ENCODE results near the gene BCAR3. TPM values are rescaled to one million over a fixed set of nuclear protein-coding genes. Genes with fewer than 3 reads are reported as not detected.

BCAR3 gene
- total RNA-seq, 2 experiments from 2014 or later, result 0.42 to 0.67 TPM

GRCh38 chr1:93585059-93585966 lies 96.3 kb downstream of the BCAR3 start:
- Mint-ChIP-seq H3K9me3 (no peaks in the 10 kb centered on the region), H3K27ac (no peak overlapping the region), H3K36me3 (ENCODE audit: low read depth) (no peaks in the 10 kb centered on the region), H3K4me3 (no peak overlapping the region), H3K4me1 (peaks cover 8% of the 10 kb centered on the region), H3K27me3 (no peaks in the 10 kb centered on the region)
- no peak for DNase-seq
- ChIA-PET POLR2A (no interaction called here), CTCF (interaction anchor here (0.6 kb wide), 1 partner anchor 45 kb away, joined by 3 read pairs; no protein-coding TSS in a partner anchor)

- POLR2A ChIA-PET, result no interaction called here
- H3K9me3 Mint-ChIP-seq, result no peaks in the 10 kb centered on the region
- H3K27ac Mint-ChIP-seq, result no peak overlapping the region
- no peaks in the 10 kb centered on the region for H3K27me3 Mint-ChIP-seq
- no peak overlapping the region for H3K4me3 Mint-ChIP-seq
- no peaks in the 10 kb centered on the region for H3K36me3 Mint-ChIP-seq (ENCODE audit: low read depth)
- H3K4me1 Mint-ChIP-seq, result peaks cover 7% of the 10 kb centered on the region
- CTCF ChIA-PET, result no interaction called here
- DNase-seq, result no peak
Measured at GRCh38 chr1:93584261-93585003, 97.2 kb downstream of the BCAR3 start.

- ChIA-PET CTCF (interaction anchor here (0.9 to 1.1 kb wide), 2 partner anchors 12 to 277 kb away, joined by 3 read pairs; no protein-coding TSS in a partner anchor), POLR2A (no interaction called here)
- Mint-ChIP-seq H3K36me3 (ENCODE audit: low read depth) (no peaks in the 10 kb centered on the region), H3K27ac (no peak overlapping the region), H3K27me3 (no peaks in the 10 kb centered on the region), H3K4me3 (no peak overlapping the region), H3K4me1 (no peaks in the 10 kb centered on the region), H3K9me3 (no peaks in the 10 kb centered on the region)
- no peak for DNase-seq
Measured at GRCh38 chr1:93581917-93582850, 99.5 kb downstream of the BCAR3 start.

DNA sequence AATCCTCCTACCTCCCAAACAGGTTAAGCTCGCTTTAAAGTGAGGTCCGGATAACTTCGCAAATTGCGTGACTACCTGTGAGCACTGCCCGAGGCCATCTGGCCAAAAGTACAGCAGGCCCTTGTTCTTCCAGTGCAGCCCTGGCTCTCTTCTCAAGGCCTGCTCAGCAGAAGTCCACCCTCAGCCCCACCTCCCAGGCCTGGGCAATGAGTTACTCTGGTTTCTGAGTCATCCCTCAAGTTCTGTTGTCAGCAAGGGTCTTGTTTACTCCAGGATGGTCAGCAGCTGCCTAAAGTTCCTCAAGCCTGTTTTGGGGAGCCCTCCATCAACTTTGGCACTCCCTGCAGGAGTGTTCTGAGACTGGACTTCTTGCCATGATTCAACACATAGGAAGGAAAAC lies 101.7 kb downstream of the BCAR3 start:
- ChIA-PET CTCF (no interaction called here), POLR2A (no interaction called here)
- Mint-ChIP-seq H3K4me3 (no peak overlapping the region), H3K36me3 (ENCODE audit: low read depth) (no peaks in the 10 kb centered on the region), H3K4me1 (no peaks in the 10 kb centered on the region), H3K9me3 (no peaks in the 10 kb centered on the region), H3K27ac (no peak overlapping the region), H3K27me3 (no peaks in the 10 kb centered on the region)
- no peak for DNase-seq

DNA sequence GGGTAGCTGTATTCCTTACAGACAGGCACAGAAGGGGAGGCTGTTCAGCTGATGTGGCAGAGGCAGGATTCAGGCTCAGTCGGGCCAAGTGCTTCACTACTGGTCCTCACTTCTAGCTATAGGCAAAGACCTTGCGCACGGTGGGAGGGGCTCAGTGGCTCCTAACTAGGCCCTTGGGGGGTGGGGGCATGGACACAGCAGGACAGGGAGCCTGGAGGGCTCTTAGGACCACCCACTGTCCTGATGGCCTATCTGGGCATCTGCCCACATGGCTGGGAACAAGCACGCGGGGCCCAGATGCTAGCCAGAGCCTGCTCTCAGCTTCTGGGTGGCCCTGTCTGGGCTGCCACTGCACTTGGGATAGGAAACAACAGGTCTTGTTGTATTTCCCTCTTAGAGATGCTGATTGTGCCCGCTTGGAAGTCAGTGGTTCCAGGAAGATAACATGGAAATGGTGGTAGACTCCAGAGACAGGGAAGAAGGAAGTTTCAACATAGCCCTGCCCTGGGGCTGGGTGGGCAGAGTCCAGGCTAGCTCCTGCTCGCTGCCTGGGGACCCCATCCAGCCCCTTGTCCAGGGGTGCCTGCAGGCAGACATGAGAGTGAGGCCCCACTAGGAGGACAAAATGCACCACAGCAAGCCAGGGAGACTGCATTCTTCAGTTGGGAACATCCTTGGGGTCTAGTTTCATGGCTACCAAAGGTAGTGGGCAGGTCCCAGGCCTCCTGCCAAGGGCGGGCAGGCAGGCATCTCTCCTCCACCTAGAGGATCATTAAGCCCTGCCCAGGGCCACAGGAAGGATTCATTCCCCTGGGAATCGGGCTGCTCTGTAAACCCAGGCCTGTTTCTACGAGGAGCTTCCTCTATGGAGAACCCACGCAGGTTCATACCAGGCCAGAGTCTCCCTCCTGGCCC lies 102.5 kb downstream of the BCAR3 start:
- Mint-ChIP-seq H3K36me3 (ENCODE audit: low read depth) (no peaks in the 10 kb centered on the region), H3K27ac (no peak overlapping the region), H3K27me3 (no peaks in the 10 kb centered on the region), H3K4me1 (no peaks in the 10 kb centered on the region), H3K9me3 (no peaks in the 10 kb centered on the region), H3K4me3 (no peak overlapping the region)
- ChIA-PET POLR2A (no interaction called here), CTCF (no interaction called here)
- no peak for DNase-seq

GRCh38 chr1:93578433-93578830 lies 103.2 kb downstream of the BCAR3 start:
- DNase-seq, result no peak
- no peaks in the 10 kb centered on the region for H3K9me3 Mint-ChIP-seq
- H3K27ac Mint-ChIP-seq, result no peak overlapping the region
- no peaks in the 10 kb centered on the region for H3K27me3 Mint-ChIP-seq
- ChIA-PET POLR2A (no interaction called here), CTCF (interaction anchor here (1.3 kb wide), 1 partner anchor 9 kb away, joined by 5 read pairs; no protein-coding TSS in a partner anchor)
- no peak overlapping the region for H3K4me3 Mint-ChIP-seq
- H3K36me3 Mint-ChIP-seq (ENCODE audit: low read depth), result no peaks in the 10 kb centered on the region
- H3K4me1 Mint-ChIP-seq, result no peaks in the 10 kb centered on the region

DNA sequence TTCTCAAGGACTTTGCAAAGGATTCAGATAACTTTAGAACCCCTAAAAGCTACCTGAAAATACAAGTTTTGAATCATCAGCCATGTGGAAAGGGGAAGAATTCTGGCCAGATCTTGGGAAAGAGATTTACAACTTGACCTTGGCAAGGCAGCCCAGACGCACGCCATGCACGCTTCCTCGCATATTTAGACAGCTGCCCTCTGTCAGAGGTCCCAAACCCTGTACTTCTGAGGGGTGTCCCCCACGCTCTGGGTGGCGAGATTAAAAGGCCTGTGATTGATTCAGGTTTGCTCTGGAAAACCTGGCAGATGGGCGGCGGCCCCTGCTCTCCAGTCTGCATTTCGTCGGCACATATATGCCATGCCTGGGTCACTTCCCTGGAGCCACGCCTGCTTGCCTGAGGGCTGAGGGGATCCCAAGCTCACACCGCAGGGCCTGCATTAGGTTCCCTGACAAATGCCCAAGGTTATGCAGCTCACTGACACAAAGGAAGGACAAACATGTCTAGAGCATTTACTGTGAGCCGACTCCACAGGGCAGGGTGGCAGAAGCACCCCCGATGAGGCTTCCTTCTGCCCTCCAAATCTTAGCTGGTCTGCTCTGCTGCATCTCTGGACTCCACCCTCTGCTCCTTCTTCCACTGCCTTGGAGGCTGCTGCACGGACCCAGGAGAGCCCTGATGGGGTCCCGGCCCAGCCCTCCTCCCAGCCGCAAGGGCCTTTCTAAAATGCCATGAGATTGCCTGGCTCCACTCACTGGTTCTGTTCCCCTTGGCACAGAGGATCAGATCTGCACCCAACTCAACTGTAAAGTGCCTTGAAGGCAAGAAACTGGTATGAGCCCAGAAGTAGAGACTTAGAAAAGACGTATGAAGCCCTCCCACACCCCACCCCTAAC lies 103.9 kb downstream of the BCAR3 start:
- Mint-ChIP-seq H3K27ac (no peak overlapping the region), H3K36me3 (ENCODE audit: low read depth) (no peaks in the 10 kb centered on the region), H3K9me3 (no peaks in the 10 kb centered on the region), H3K4me1 (no peaks in the 10 kb centered on the region), H3K27me3 (no peaks in the 10 kb centered on the region), H3K4me3 (no peak overlapping the region)
- DNase-seq, result no peak
- CTCF ChIA-PET, result interaction anchor here (1.3 kb wide), 1 partner anchor 9 kb away, joined by 5 read pairs; no protein-coding TSS in a partner anchor
- POLR2A ChIA-PET, result no interaction called here

DNA sequence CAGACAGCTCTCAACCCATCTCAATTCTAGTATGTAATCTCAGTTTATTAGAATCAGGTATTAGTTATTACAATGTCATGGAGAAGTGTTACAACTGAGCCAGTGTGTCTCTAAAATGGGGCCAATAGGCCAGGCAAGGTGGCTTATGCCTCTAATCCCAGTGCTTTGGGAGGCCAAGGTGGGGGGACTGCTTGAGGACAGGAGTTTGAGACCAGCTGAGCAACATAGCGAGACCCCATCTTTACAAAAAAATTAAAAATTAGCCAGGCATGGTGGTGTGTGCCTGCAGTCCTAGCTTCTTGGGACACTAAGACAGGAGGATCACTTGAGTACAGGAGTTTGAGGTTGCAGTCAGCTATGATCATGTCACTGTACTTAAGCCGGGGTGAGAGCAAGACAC lies 104.9 kb downstream of the BCAR3 start:
- DNase-seq, result no peak
- Mint-ChIP-seq H3K36me3 (ENCODE audit: low read depth) (no peaks in the 10 kb centered on the region), H3K9me3 (no peaks in the 10 kb centered on the region), H3K27ac (no peak overlapping the region), H3K4me1 (no peaks in the 10 kb centered on the region), H3K4me3 (no peak overlapping the region), H3K27me3 (no peaks in the 10 kb centered on the region)
- ChIA-PET CTCF (no interaction called here), POLR2A (interaction anchor here (0.7 kb wide), 1 partner anchor 487 kb away, joined by 3 read pairs; no protein-coding TSS in a partner anchor)

DNA sequence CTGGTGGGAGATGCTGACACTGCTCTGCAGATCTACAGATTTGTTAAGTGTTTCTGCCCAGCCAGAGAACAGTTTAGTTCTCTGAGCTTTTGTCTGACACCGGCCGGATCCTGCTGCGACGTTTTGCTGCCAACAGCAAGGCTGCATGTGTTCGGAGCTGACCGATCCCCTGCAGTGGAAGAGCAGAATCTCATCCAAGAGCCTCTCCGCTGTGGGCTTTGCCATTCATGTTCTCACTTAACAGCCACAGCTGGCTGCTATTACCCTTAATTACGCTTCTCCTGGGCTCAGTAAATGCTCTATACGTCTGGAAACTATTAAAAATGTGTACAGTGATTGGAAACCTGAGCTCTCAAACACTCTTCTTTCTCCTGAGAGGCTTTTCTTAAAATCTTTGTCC lies 105.3 kb downstream of the BCAR3 start:
- Mint-ChIP-seq H3K9me3 (no peaks in the 10 kb centered on the region), H3K36me3 (ENCODE audit: low read depth) (no peaks in the 10 kb centered on the region), H3K27me3 (no peaks in the 10 kb centered on the region), H3K27ac (no peak overlapping the region), H3K4me1 (no peaks in the 10 kb centered on the region), H3K4me3 (no peak overlapping the region)
- POLR2A ChIA-PET, result interaction anchor here (0.7 kb wide), 1 partner anchor 487 kb away, joined by 3 read pairs; no protein-coding TSS in a partner anchor
- no peak for DNase-seq
- CTCF ChIA-PET, result no interaction called here

GRCh38 chr1:93575621-93576284 lies 105.9 kb downstream of the BCAR3 start:
- Mint-ChIP-seq H3K27ac (no peak overlapping the region), H3K4me1 (no peaks in the 10 kb centered on the region), H3K36me3 (ENCODE audit: low read depth) (no peaks in the 10 kb centered on the region), H3K27me3 (no peaks in the 10 kb centered on the region), H3K4me3 (no peak overlapping the region), H3K9me3 (no peaks in the 10 kb centered on the region)
- no peak for DNase-seq
- ChIA-PET CTCF (no interaction called here), POLR2A (no interaction called here)

DNA sequence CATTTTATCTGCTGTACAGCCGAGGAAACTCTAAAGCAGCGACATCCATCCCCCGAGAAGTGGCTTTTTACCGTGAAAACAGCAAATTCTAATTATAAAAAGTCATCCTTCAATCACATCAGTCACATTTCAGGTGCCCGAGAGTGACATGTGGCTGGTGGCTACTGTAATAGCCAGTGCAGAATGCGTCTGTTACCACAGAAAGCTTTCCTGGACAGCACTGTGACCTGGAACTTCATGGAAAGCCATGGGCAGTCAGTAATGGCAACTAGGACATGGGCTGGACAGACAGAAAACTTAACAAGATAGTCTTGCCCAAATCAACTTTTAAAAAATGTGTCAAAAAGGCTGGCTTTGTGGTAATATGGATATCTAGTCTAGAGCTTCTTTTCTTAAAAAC lies 106.6 kb downstream of the BCAR3 start:
- H3K4me1 Mint-ChIP-seq, result no peaks in the 10 kb centered on the region
- H3K9me3 Mint-ChIP-seq, result no peaks in the 10 kb centered on the region
- no peaks in the 10 kb centered on the region for H3K36me3 Mint-ChIP-seq (ENCODE audit: low read depth)
- no peaks in the 10 kb centered on the region for H3K27me3 Mint-ChIP-seq
- no peak for DNase-seq
- ChIA-PET CTCF (no interaction called here), POLR2A (no interaction called here)
- H3K27ac Mint-ChIP-seq, result no peak overlapping the region
- H3K4me3 Mint-ChIP-seq, result no peak overlapping the region

Measured in activated CD4-positive, alpha-beta T cell treated with anti-CD3 and anti-CD28 coated beads, Interleukin-2, amount 10 ng/mL, durations not matched to agents 7 days and 5 days (primary cell).